OCI-LY3 (cell line): ENCODE data around the gene TM4SF5.

Experiments
- CTCF ChIP-seq: fragments of 200-600, 300-600 bp; sonication (generic); IDR thresholded peaks from 2 replicates; pipeline ENCODE4 v1.5.1; 2014; ENCODE audit warnings: antibody characterized with exemption, low read length, low read depth
- EZH2phosphoT487 ChIP-seq: fragments of 200-600 bp; shearing (Covaris generic); IDR thresholded peaks from 2 replicates; pipeline ENCODE4 v1.6.1; 2018; ENCODE audit warnings: antibody characterized with exemption, mixed run types, low read depth

DNA sequence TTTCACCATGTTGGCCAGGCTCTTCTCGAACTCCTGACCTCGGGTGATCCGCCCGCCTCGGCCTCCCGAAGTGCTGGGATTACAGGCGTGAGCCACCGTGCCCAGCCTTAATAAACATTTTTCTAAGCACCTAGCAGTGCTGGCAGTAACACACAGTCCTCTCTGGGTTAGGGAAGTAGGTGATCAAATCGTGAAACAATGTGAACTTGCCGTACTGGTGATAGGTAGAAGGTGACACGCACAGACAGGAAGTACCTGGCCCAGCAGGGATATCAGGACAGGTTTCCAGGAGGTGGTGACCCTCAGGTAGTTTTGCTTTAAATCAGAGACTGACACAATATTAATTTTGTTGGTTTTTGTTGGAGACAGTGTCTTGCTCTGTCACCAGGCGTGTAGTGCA, 39.8 kb downstream of the TM4SF5 start:
- TF ChIP-seq CTCF (no peak), EZH2phosphoT487 (no peak)
